ENCODE data around the gene S100A10.

Gene S100A10, protein sequence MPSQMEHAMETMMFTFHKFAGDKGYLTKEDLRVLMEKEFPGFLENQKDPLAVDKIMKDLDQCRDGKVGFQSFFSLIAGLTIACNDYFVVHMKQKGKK

GRCh38 chr1:151993734-151994496 lies at the start of gene S100A10:
TSS of gene S100A10 (minus strand) at chr1:151993859. CDS start at chr1:151986230, 7,629 bp downstream.
- DNase-seq (ENCODE audit: low spot score) = peak; percentile 72

- DNase-seq (ENCODE audit: low spot score) = no peak
These were observed 48.4 kb upstream of the S100A10 start for GRCh38 chr1:152042030-152042429.

DNA sequence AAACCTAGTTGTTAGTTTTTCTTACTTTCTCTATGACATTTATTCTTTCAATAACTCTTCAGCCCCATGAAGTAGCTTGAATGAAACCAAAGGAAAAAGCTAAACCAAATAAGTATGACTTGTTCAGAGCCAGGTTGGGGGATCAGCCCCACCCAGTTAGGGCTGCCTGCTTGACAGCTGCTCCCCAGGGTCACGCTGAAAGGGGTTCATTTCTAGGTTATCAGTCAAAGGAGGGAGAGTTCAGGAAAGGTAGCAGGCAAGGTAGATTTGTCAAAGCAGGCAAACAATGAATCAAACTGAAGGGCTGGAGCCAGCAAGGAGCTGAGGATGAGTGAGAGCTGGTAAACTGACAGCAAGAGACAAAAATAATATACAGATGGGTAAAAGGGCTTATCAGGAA lies 46.2 kb upstream of the S100A10 start:
- no peak for DNase-seq (ENCODE audit: low spot score)

- DNase-seq (ENCODE audit: low spot score) = no peak
These were observed 45.8 kb upstream of the S100A10 start for GRCh38 chr1:152039461-152039860.

DNA sequence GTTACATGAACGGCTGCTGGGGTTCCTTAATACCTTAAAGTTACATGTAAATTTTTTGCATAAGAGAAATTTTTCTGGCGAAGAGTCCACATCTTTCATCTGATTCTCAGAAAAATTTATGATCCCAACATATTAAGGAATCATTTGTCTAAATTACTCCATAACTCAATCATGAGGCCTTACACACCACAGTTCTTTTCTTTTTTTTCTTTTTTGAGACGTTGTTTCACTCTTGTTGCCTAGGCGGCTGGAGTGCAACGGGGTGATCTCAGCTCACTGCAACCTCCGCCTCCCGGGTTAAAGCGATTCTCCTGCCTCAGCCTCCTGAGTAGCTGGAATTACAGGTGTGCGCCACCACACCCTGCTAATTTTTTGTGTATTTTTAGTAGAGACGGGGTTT lies 45.2 kb upstream of the S100A10 start:
- DNase-seq (ENCODE audit: low spot score) = no peak

GRCh38 chr1:152036267-152037216 lies 42.9 kb upstream of the S100A10 start, which contains the start of gene S100A11:
TSS of gene S100A11 (minus strand) at chr1:152037004. CDS start at chr1:152036915, 89 bp downstream.
- DNase-seq (ENCODE audit: low spot score) = peak; percentile 68

DNA sequence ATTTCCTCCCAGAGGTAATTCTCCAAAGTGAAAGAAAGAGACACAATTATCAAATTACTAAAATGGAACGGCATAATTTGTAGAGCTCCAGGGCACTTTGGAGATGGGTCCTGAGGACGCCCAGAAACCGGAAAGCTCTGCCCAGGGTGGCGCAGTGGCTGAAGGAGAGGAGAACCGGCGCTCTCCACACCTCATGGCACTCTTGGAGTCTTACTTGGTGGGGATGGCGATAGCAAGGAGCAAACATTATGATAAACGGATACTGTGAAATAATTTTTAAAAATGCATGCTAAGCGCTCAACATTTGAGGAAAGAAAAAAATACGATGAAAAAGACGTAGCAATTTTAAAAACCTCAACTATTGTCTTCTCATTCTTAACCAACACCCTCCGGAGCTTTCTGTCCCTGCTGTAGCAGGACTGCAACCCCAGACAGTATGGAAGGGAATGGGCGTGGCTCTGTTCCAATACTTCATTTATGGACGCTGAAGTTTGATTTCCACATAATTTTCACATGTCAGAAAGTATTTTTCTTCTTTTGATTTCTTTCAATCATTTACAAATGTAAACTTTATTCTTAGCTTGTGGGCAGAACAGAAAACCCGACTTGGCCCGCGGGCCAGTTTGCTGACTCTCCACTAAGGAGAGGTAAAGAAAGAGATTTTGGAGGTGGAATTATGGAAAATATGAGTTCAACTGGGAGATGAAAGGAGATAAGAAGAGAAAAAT lies 42.0 kb upstream of the S100A10 start:
- no peak for DNase-seq (ENCODE audit: low spot score)

GRCh38 chr1:152034654-152035538 lies 41.2 kb upstream of the S100A10 start:
- DNase-seq (ENCODE audit: low spot score) = peak; percentile 81

DNA sequence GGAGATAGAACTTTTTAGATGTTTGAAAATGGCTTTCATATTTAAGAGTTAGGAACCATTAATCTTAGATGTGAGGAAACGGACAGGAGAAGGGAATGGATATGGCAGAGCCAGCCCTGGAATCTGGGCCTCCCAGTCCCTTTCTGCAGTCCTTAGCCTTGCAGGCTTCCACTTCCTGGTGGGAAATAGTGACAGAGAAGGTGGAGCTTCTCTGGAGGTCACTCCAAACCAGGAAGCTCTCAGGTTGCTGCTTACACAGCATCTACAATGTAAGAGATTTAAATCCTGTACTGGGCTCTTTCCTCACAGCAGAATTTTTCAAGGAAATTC lies 40.6 kb upstream of the S100A10 start:
- no peak for DNase-seq (ENCODE audit: low spot score)

- DNase-seq (ENCODE audit: low spot score) = no peak
These were observed 36.2 kb upstream of the S100A10 start for GRCh38 chr1:152029929-152030211.

DNA sequence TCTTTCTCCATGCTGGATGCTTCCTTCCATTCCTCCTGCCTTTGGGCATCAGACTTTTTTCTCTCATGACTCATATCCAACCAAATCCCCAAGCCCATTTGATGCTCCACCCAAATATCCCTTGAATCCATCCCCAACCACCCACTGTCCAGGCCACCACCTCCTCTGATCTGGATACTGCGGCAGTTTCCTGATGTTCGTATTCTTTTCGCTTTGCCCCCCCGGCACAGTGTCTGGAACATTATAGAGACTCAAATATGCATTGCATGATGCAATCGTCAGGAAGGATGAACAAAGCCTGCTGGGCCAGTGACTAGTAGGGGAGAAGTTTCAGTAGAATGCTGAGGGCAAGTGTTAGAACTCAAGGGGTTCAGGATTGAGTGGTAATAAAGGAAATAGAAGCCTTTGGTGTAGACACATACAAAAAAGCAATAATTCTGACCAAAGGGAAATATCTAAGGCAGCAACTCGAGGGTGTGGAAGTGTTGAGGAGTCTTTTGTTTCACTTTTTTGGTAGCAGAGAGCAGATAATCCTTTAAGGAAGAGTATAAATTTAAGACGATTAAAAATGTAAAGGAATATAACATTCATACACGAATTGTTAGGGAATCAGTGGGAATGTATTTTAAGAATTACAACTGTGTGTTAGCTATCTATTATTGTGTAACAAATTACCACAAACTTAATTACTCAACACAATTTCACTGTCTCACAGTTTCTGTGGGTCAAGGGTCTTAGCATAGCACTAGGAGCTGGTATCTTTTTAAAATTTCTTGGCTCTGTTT lies 35.7 kb upstream of the S100A10 start:
- DNase-seq (ENCODE audit: low spot score) = no peak

GRCh38 chr1:152026895-152027294 lies 33.2 kb upstream of the S100A10 start:
- DNase-seq (ENCODE audit: low spot score) = no peak

- no peak for DNase-seq (ENCODE audit: low spot score)
These were observed 30.6 kb upstream of the S100A10 start for GRCh38 chr1:152024223-152024622.

DNA sequence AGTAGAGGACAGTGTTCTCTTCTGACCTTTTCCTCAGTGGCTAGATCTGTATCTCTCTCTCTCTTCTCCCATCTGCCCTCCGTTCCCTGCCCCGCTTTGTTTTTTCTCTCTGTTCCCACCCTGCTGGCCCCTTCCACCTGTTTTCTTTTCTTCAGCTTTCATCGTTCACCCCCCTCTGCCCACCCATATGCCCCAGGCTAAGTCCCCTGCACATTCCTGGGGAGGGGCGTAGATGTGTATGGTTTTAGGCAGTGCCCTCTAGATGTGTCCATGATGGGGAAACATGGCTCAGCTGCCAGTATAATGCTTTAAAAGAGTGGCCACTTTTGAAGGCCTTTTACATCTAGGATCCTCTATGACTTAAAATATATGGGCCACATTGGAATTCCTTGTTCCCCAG lies 29.6 kb upstream of the S100A10 start:
- DNase-seq (ENCODE audit: low spot score) = no peak

DNA sequence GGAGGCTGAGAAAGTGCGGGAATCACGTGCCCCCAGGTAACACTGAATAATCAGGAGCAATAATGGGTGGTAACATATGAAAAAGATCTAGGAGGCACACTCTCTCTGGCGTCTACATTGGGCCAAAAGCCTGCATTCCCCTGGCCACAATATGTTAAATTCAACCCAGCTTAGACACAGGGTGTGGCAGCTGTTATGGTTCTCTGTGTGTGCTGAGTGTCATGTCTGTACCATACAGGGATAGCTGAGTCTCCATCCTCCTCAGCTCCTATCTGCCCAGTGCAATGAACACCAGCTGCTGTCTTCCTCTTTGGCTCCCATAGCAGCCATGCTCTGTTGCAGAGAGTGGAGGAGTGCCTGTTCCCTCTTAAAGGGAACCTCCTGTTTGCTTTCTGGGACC lies 28.8 kb upstream of the S100A10 start:
- DNase-seq (ENCODE audit: low spot score) = no peak

- no peak for DNase-seq (ENCODE audit: low spot score)
These were observed 27.9 kb upstream of the S100A10 start for GRCh38 chr1:152021569-152021968.

DNA sequence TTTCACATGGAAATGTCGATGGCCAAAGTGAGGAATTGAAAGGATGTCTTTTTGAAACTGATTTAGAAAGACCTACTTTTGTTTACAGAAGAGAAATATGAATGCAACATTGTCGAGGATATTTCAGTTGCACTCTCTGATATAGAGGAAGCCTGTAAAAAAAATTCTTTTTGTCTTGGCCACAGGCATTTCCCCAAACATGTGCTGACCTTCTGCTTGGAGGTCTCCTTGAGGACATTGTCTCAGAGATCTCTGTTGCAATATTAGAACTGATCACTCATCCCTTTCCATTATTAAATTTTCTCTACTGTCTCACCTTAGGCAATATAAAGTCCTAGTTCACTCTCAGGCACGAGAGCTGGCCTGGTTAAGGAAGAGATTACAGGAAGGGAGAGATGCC lies 27.2 kb upstream of the S100A10 start:
- no peak for DNase-seq (ENCODE audit: low spot score)

GRCh38 chr1:152018537-152018936 lies 24.9 kb upstream of the S100A10 start:
- DNase-seq (ENCODE audit: low spot score) = no peak

- no peak for DNase-seq (ENCODE audit: low spot score)
These were observed 22.1 kb upstream of the S100A10 start for GRCh38 chr1:152015766-152016165.

DNA sequence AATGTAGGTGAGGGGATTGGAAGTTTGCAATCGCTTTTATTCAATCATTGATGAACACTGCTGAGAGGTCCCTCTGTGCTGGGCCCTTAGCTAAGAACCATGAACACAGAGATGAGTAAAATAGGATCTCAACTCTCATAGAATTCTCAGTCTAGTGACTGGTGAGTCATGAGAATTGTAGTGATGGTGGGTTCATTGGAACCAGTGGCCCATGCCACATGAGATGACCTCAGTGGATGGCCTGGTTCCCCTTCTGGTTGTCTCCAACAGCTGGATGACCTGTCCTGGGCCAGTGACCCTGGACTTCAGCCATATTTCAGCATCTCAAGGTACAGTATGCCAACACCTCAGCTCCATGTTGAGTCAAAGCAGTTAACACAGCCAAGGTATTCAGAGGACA lies 21.3 kb upstream of the S100A10 start:
- DNase-seq (ENCODE audit: low spot score) = no peak
